Left forelimb (tissue), 1 donor: ENCODE data around the gene SMARCD1.

Experiments used
- DNase-seq: peaks from one replicate; pipeline ENCODE4 v3.0.0-alpha.2; 2018; ENCODE audit warnings: low spot score

The SMARCD1 gene

DNA sequence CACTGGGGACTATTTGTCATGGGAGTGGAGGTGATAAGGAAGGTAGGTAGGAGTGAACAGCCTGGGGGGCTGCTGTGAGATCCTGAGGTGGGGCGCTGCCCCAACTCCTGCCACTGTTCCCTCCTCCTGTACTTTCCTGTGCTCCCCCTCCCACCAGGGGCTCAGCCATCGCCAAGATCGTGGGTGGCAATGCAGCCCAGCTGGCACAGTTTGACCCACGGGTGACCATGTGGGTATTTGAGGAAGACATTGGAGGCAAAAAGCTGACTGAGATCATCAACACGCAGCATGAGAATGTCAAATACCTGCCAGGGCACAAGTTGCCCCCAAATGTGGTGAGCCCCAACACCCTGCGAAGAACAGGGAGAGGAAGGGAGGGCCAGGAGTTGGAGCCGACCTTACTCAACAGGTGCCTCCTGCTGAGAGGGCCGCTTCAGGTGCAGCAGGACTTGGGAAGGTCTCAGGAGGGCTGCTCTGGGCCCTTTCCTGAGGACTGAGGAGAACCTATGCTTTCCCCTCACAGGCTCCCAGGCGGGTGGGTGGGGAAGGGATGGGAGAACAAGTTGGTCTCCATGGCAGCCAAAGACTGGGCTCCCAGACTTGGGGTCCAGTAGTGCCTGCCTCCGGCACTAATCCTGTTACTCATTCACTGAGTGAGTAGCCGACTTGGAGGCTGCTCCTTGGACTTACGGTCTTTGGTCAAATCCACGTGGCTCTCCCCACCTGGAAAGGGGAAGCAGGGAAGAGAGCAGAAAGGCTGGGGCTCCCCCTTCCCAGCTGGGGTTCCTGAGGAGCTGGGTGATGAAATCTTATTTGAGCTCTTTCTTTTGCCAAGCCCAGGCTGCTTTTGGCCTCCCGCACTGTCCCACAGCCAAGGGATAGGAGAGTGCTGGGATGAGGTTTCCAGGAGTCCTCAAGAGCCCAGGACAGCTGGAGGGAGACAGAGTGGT is 19.6 kb downstream of the SMARCD1 start:
- no peak for DNase-seq

DNA sequence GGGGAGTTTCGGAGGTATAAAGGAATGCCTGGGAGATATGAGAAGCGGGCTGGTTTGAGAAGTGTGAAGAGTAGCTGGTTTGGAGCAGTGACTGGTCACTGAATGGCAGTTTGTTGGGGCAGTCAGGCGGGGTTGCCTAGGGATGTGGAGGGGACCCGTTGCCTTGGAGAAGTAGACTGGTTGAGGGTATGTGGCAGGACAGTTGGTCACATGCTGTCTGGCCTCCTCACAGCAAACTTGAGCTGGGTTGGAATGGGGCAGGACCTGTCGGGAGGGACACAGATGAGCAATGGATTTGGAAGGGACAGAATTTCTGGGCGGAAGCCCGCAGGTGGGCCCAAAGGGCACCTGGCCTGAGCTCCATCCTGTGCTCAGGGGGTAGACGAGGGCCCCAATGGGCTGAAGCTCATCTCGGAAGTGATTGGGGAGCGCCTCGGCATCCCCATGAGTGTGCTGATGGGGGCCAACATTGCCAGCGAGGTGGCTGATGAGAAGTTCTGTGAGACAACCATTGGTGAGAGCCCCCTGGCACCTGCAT is 20.8 kb downstream of the SMARCD1 start:
- no peak for DNase-seq

DNA sequence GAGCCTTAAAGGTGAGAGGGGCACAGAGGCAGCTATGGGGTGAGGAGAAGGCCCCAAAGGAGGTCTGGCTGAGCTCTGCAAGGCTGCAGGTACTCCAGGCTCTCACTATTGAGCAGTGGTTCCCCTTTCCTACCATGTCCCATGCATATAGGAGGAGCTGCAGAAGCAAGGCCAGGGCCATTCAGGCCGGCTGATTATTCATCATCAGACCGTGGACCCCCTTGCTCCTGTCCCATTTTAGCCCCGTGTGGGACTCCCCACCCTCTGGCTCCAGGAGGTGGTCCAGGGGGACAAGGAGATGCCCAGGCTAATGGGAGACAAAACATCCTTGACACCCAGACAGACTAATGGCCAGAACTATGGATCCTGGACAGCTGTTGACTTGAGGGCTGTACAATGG is 21.8 kb downstream of the SMARCD1 start:
- DNase-seq: no peak

DNA sequence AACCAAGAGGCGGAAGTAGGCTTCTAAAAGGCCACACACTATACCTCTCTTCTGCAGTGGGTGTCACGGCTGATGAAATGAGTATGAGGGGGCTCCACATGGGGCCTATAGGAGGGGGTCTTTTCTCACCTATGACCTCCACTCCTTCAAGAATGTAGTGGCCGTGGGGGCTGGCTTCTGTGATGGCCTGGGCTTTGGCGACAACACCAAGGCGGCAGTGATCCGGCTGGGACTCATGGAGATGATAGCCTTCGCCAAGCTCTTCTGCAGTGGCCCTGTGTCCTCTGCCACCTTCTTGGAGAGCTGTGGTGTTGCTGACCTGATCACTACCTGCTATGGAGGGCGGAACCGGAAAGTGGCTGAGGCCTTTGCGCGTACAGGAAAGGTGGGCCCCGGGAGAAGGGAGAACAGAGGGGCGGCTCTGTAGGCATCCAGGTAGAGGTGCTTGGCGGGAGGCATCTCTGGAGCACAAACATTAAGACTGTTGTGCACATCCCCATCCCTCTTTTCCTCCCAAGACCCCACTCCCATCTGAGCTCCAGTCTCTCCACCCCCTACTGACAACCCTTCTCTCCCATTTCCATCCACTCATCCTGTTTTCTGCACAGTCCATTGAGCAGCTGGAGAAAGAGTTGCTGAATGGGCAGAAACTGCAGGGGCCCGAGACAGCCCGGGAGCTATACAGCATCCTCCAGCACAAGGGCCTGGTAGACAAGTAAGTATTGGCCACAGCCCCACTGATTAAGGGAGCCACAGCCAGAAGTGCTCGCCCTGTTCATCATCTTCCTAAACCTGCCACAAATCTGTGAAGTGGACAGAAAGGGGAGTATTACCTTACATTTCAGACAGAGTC is 22.5 kb downstream of the SMARCD1 start:
- no peak for DNase-seq

DNA sequence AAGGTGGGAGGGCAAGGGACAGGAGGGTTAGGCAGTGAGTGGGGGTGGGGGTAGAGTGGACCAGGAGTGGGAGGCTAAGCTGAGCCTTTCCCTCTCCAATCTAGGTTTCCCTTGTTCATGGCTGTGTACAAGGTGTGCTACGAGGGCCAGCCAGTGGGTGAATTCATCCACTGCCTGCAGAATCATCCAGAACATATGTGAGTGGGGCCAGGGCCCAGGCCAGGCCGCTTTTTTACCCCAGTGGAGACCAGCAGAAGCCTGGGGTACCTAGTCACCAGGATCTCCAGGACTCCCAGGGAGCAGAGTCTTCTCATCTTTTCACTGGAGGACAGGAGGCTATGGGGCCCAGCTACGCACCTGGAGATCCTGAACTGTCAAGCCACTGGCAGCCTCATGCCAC is 24.2 kb downstream of the SMARCD1 start:
- DNase-seq: no peak

DNA sequence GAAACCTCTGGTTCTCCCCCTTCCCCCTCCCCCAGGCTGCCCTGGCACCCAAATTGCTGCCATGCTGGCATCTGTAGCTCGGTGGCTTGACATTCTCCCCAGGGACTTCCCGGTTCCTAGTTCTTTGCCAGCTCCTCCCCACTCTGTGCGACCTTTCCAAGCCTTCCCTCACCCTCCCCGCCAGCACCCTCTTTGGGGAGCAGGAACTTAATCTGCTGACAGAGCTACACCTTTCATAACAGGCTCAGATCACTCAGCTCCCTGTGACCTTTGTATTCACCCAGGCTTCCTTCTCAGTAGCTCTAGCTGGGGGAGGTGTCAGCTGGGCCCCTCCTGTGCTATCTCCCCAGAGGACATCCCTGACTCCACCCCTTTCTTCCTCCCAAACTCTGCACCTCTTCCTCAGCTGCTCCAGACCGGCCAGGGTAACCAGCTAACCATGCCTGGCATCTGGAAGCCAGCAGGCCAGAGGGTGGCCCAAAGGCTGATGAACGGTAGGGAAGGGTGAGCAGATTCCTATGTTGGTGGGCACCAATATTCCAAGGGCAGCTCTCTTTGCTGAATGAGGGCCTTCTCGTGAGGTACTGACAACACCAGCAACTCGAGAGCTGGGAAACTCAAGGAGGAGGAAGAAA is 25.1 kb downstream of the SMARCD1 start:
- DNase-seq: no peak

DNA sequence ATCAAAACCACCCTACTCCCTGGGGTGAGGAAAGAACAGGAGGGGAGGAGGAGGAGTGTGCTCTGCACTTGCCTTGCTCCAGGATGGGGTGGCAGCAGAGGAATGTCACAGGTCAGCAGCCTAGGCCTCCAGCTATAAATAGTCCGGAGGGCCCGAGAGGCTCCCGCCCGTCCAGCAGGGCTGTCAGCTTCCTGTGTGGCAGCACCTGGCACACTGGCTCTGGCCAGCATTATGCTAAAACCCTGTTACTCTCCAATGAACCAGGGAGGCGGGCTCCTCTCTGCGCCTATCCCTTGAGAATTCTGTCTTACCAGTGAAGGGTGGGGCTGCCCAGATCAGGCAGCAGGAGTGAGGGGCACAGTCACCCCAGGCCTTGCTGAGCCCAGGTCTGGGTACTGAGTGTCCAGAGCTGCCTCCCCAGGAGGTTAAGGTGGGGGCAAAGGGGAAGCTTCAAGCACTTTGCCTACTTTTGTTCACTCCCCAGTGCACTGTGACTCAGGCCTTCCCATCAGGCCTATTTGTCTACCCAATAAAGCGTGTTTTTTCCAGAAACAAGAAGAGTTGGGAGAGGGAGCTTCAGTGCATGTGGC is 25.7 kb downstream of the SMARCD1 start:
- DNase-seq: no peak

DNA sequence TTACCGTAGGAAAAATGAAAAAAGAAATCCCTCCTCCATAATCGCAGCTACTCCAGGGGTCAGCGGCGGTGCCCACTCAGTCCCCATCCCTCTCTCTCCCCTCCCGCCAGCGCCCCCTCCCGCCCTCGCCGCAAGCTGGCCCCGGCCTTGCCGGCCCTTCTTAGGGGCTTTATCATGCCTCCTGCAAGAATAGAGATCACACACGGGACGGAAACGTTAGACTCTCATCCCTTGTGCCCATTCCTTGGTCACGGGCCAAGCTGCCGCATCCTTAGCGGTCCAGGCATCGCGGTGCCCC is 26.2 kb downstream of the SMARCD1 start:
- no peak for DNase-seq

DNA sequence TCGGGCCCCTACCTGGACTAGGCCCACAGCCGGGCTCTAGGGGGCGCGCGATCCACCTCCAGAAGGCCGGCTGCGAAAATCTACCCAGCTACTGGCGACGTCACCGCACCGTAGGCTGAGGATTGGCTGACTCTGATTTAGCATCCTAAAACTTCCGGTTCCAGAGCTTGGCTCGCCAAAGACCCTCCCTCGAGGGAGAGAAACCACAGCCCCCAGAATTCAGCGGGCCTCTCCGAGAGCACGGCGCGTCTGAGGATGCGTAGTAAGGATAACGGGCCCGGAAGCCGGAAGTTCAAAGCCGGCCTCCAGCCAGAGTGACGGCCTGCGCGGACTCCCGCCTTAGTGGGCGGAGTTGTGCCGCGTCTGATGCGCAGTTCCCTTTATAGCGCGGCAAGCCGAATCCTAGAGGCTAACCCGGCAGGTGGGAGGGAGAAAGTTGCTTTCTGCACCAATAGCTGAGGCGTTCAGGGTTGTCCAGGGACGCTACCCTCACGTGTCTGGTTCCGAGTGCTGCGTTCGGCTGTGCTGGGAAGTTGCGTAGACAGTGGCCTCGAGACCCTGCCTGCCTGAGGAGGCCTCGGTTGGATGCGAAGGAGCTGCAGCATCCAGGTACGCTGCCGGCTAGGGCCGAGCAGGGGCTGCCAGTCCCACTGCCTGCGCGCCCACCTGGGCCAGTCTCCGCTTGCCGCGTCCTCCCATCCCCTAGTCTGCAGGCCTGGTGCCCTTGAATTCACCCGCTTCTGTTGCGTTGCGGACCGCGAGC is 26.7 kb downstream of the SMARCD1 start, which contains the start of gene COX14:
Gene COX14, plus strand, starts transcription at position 544 of the 763 bp plus-strand sequence. CDS start 7,808 bp downstream, outside the sequence.
- peak; percentile 98 for DNase-seq

DNA sequence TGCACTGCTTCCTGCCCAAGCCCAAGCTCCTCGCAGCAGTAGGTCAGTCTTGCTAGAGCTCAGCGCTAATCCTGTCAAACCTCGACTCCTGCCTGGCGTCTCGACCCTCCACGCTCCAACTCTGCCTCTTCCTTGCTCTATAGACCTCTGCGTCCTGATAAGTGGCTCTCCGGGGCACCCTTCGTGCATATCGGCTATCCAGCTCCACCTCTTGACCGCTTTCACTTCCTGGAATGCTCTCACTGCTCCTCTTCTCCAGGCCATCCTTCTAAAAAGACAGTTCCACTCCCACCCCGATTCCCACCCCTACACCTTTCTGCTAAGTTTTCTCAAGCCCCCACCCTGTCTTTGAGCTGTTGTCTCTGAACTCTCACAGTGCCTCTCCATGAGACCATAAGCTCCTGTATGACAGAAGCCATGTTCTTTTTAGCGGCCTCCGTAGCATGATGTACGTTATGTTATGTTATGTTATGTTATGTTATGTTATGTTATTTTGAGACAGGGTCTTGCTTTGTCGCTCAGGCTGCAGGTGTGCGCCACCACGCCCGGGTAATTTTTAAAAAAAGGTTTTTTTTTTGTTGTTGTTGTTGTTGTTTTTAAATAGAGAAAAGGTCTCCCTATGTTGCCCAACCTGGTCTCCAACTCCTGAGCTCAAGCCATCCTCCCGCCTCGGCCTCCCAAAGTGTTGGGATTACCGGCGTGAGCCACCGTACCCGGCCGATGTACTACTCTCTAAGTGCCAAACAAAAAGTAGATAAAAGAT is 27.5 kb downstream of the SMARCD1 start:
- no peak for DNase-seq

DNA sequence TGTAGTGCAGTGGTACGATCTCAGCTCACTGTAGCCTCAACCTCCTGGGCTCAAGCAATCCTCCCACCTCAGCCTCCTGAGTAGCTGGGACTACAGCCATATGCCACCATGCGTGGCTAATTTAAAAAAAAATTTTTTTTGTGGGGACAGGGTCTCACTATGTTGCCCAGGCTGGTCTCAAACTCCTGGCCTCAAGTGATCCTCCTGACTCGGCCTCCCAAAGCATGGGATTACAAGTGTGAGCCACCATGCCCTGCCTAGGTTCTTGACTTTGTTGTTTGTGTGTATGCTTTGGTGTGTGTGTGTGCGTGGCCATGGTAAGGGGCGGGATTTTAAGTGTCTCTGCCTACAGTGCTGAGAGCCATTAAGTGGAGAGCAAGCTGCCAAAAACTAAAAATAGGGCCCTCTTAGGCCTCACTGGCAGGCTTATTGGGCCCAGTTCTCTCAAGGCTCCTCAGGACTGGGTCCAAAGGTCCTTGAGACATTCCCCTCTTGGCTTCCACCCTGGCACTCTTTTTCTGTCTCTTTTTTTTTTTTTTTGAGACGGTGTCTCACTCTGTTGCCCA is 32.0 kb downstream of the SMARCD1 start:
- DNase-seq: no peak

DNA sequence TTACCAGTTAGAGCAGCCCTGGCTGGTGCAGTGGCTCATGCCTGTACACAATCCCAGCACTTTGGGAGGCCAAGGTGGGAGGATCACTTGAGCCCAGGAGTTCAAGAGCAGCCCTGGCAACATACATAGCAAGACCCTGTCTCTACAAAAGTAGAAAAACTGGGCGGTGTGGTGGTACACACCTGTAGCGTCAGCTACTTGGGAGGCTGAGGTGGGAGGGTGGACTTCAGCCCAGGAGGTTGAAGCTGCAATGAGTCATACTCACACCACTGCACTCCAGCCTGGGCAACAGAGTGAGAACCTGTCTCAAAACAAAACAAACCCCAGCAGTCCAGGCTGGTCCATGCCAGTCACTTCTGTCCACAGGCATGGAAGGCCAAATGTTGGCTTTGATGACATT is 34.2 kb downstream of the SMARCD1 start:
- peak; percentile 25 for DNase-seq

DNA sequence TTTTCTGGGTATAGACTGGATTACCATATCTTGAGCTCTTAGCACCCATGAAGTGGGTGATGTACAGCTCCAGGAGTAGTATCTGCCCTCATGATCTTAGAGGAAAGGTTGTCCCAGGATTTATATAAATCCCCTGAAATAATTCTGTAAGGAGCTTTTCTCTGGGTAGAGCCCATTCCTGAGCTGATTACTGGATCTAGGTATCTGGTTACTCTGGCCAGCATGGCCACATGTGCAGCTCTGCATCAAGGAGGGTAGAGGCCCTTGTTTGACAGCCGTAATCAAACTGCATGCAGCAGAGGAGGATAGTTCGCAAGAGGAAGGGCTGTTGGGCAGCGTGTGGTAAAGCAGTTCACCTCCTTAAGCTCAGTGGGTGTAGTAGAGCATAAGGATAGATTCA is 35.4 kb downstream of the SMARCD1 start:
- DNase-seq: peak; percentile 53

DNA sequence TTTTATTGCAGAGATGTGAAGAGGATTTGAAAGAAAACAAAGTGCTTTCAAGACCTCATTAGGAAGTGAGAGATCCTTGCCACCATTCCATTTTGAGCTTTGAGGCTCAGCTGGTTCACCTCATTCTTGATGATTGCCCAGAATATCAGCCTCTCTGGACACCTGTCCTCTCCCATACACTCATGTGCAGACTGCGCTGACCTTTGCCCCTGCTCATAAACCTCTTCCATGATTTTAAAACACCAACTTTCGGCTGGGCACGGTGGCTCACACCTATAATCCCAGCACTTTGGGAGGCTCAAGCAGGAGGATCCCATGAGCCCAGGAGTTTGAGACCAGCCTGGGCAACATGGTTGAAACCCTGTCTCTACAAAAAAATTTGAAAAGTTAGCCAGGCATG is 35.8 kb downstream of the SMARCD1 start:
- peak; percentile 11 for DNase-seq

DNA sequence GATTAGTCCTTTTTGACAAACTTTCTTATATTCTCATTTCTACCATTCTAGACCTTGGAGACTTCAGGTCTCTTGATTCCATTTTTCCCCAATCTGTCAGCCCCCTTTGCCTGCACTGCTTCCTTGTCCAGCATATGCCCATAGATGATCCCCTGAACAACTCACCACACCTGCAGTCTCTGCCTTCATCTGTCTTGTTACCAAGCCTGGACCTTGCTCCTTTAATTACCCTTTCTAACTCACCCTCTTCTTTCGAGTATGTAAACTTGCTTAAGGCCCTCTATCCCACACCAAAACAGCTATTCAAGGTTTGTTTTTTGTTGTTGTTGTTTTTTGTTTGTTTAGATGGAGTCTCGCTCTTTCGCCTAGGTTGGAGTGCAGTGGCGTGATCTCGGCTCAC is 36.5 kb downstream of the SMARCD1 start:
- DNase-seq: peak; percentile 4

DNA sequence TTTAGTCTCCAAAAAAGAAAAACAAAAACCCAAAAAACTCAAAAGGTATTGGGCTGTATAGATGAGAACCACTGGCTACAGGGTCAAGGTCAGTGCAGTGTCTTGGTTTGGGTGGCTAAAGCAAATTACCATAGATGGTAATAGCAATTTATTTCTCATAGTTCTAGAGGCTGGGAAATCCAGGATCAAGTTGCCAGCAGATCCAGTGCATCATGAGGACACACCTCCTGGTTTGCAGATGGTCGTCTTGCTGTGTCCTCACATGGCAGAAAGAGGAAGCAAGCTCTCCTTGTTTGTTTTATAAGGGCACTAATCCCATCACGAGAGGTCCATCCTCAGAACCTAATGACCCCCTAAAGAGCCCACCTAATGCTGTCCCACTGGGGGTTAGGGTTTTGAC is 38.1 kb downstream of the SMARCD1 start:
- DNase-seq: peak; percentile 22

DNA sequence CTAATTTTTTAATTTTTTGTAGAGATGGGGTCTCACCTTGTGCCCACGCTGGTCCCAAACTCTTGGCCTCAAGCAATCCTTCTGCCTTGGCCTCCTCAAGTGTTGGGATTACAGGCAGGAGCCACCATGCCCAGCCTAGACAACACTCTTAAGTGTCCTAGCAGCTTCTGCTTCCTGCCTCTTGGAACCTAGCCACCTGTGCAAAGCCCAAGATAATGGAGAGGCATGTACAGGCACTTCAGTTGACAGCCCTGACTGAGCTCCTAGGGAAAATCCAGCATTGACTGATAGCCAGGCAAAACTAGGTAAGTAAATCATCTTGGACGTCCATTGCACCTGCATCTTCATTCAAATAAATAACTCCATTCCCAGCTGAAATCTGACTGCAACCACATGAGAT is 42.4 kb downstream of the SMARCD1 start:
- peak; percentile 12 for DNase-seq

DNA sequence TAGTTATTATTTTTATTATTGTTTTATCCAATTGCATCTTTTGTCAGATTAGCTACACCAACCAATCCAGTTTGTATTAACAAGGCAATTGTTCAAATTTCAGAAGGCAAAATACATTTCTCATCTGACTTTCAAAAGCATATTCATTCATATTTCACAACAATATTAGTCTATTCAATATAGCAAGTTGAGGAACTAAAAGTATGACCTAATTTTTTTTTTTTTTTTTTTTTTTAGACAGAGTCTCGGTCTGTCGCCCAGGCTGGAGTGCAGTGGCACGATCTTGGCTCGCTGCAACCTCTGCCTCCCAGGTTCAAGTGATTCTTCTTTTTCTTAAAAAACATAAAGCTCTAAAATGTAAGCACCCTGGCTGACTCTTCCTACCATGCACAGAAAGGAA is 44.1 kb downstream of the SMARCD1 start:
- DNase-seq: no peak

DNA sequence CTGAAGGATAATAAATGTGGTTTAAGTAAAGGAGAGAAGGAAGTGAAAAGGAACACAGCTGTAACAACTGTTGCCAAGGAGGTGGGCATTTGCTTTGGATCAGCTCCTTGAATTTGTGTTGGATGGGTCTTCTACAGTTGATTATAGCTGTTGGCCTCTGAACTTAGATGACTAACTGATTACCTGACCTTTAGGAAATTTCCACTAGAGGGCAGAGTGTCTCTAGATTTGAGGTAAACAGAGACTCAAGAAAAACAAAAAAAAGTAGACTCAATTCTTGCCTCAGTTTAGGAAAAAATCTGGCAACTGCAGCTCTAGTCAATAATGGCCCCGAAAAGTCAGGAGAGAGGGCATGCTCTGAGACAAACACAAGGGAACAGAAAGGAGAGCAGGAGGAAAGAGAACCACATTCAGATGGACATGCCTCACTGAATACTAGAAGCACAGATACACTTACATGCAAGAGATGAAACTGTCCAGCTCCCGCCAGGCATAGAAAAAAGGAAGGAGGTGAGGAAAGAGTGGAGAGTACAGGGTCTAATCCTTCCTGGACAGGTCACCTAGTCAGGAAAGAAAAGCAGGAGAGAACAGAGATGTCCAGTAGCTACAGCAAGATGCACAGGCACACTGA is 47.5 kb downstream of the SMARCD1 start:
- DNase-seq: no peak

DNA sequence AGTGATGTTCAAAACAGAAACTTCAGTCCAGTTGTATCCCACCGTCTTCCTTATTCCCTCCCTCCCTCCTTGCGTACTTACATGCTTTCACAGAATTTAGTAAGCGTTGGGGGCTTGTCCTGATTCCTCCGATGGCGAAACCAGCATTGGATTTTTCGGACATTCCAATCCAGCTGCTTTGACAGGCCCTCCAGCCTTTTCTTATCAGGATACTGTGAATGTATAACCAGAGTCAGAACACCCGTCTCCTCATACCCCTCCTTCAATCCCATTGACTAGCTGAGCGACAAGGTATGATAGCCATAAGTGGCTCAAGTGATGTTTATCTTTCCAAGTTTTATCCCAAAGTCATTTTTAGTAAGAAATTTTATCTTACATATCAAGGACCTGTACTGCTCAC is 57.9 kb downstream of the SMARCD1 start:
- DNase-seq: no peak
